Ishikawa (cell line): ENCODE data around the gene GRID2IP.

Experiments used
- CEBPB ChIP-seq: IDR thresholded peaks from 2 replicates; pipeline ENCODE4 v1.6.1; 2012
- CREB1 ChIP-seq: IDR thresholded peaks from 2 replicates; pipeline ENCODE4 v1.6.1; 2012; ENCODE audit warnings: low read depth
- EGR1 ChIP-seq: IDR thresholded peaks from 2 replicates; pipeline ENCODE4 v1.6.1; 2012
- EP300 ChIP-seq: IDR thresholded peaks from 2 replicates; pipeline ENCODE4 v1.6.1; 2012; ENCODE audit warnings: borderline replicate concordance
- FOXM1 ChIP-seq: IDR thresholded peaks from 2 replicates; pipeline ENCODE4 v1.6.1; 2012; ENCODE audit warnings: low read depth, borderline replicate concordance
- MAX ChIP-seq: IDR thresholded peaks from 2 replicates; pipeline ENCODE4 v1.6.1; 2012
- NFIC ChIP-seq: IDR thresholded peaks from 2 replicates; pipeline ENCODE4 v1.6.1; 2012
- RAD21 ChIP-seq: IDR thresholded peaks from 2 replicates; pipeline ENCODE4 v1.6.1; 2012; ENCODE audit warnings: low read depth
- TAF1 ChIP-seq: IDR thresholded peaks from 2 replicates; pipeline ENCODE4 v1.6.1; 2012; ENCODE audit warnings: low read depth, mild to moderate bottlenecking
- TCF12 ChIP-seq: IDR thresholded peaks from 2 replicates; pipeline ENCODE4 v1.6.1; 2012; ENCODE audit warnings: low read depth
- TEAD4 ChIP-seq: IDR thresholded peaks from 2 replicates; pipeline ENCODE4 v1.6.1; 2012
- USF1 ChIP-seq: IDR thresholded peaks from 2 replicates; pipeline ENCODE4 v1.6.1; 2012
- YY1 ChIP-seq: IDR thresholded peaks from 2 replicates; pipeline ENCODE4 v1.6.1; 2012; ENCODE audit warnings: low read depth
- ZBTB7A ChIP-seq: IDR thresholded peaks from 2 replicates; pipeline ENCODE4 v1.6.1; 2012; ENCODE audit warnings: low read depth
- TF ChIP-seq, protein P1 (sequence below): IDR thresholded peaks from 2 replicates; pipeline ENCODE4 v1.6.1; 2012; ENCODE audit warnings: low read depth, mild to moderate bottlenecking

Gene GRID2IP

GRCh38 chr7:6547400-6547799, 3.9 kb downstream of the GRID2IP start:
- no peak for TF ChIP-seq EP300
- no peak for TF ChIP-seq TCF12
- TF ChIP-seq RAD21: no peak
- no peak for TF ChIP-seq EGR1
- TF ChIP-seq YY1: no peak
- no peak for TF ChIP-seq MAX
- TF ChIP-seq, protein P1, sequence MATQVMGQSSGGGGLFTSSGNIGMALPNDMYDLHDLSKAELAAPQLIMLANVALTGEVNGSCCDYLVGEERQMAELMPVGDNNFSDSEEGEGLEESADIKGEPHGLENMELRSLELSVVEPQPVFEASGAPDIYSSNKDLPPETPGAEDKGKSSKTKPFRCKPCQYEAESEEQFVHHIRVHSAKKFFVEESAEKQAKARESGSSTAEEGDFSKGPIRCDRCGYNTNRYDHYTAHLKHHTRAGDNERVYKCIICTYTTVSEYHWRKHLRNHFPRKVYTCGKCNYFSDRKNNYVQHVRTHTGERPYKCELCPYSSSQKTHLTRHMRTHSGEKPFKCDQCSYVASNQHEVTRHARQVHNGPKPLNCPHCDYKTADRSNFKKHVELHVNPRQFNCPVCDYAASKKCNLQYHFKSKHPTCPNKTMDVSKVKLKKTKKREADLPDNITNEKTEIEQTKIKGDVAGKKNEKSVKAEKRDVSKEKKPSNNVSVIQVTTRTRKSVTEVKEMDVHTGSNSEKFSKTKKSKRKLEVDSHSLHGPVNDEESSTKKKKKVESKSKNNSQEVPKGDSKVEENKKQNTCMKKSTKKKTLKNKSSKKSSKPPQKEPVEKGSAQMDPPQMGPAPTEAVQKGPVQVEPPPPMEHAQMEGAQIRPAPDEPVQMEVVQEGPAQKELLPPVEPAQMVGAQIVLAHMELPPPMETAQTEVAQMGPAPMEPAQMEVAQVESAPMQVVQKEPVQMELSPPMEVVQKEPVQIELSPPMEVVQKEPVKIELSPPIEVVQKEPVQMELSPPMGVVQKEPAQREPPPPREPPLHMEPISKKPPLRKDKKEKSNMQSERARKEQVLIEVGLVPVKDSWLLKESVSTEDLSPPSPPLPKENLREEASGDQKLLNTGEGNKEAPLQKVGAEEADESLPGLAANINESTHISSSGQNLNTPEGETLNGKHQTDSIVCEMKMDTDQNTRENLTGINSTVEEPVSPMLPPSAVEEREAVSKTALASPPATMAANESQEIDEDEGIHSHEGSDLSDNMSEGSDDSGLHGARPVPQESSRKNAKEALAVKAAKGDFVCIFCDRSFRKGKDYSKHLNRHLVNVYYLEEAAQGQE: no peak
- no peak for TF ChIP-seq TAF1

- no peak for TF ChIP-seq CEBPB
- no peak for TF ChIP-seq ZBTB7A
- TF ChIP-seq YY1: no peak
- no peak for TF ChIP-seq EP300
- TF ChIP-seq TAF1: no peak
These were observed 4.6 kb downstream of the GRID2IP start for GRCh38 chr7:6546498-6547251.

GRCh38 chr7:6545398-6546126, 5.7 kb downstream of the GRID2IP start:
- TF ChIP-seq, protein P1: no peak
- no peak for TF ChIP-seq CREB1
- TF ChIP-seq EGR1: no peak
- no peak for TF ChIP-seq TAF1
- no peak for TF ChIP-seq MAX
- TF ChIP-seq ZBTB7A: no peak
- TF ChIP-seq RAD21: no peak
- no peak for TF ChIP-seq FOXM1
- no peak for TF ChIP-seq EP300
- no peak for TF ChIP-seq USF1
- no peak for TF ChIP-seq NFIC
- no peak for TF ChIP-seq YY1
- TF ChIP-seq CEBPB: no peak
- TF ChIP-seq TEAD4: no peak
- no peak for TF ChIP-seq TCF12

DNA sequence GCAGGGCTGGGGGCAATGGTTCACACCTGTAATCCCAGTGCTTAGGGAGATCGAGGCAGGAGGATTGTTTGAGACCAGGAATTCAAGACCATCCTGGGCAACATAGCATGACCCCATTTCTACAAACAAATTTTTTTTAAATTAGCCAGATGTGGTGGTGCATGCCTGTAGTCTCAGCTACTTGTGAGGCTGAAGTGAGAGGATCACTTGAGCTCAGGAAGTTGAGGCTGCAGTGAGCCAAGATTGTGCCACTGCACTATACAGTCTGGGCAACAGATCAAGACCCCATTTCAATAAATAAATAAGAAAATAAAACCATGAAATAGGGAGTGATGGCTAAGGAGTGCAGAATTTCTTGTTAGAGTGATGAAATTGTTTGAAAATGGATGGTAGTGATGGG, 8.9 kb downstream of the GRID2IP start:
- TF ChIP-seq EP300: no peak
- no peak for TF ChIP-seq CREB1
- no peak for TF ChIP-seq ZBTB7A
- no peak for TF ChIP-seq RAD21
- TF ChIP-seq YY1: no peak
- no peak for TF ChIP-seq TEAD4
- no peak for TF ChIP-seq TAF1
- TF ChIP-seq NFIC: no peak
- TF ChIP-seq CEBPB: no peak
- TF ChIP-seq, protein P1: no peak
- TF ChIP-seq TCF12: no peak
- TF ChIP-seq EGR1: no peak
- no peak for TF ChIP-seq USF1
- no peak for TF ChIP-seq MAX
- no peak for TF ChIP-seq FOXM1
